Measurements from ENCODE around the gene VPS37C.

DNA sequence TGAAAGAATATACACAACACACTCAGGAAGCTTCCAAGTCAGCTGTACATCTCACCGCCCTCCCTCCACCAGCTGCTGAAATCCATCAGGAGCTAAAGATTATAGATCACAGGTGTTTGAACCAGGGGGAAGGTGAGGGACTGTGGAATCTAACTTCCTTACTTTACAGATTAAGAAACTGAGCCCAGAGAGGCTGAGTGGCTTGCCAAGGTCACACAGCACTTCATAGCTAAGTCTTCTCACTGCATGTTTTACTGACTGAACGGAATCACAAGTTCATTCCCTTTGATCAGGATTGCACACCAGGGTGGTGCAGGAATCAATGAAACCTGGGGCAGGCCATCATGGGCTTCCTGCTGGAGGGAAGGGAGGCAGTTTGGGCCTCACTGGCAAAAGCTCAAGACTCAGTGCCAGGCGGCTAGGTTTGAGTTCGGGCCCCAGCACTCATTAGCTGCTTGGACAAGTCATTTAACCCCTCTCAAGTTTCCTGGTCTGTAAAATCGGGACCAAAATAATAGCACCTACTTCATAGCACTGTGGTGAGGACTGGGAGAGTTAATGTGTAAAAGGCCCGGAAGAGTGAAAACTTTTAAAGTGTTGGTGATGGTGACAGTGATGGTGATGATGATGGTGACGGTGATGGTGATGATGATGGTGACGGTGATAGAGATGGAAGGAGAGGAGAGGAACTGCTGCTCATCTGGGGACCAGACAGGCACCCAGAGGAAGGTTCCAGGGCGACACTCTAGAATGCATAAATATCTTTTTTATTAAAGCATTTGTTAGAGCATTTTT is 50.8 kb downstream of the VPS37C start:
- TF ChIP-seq, protein P1, sequence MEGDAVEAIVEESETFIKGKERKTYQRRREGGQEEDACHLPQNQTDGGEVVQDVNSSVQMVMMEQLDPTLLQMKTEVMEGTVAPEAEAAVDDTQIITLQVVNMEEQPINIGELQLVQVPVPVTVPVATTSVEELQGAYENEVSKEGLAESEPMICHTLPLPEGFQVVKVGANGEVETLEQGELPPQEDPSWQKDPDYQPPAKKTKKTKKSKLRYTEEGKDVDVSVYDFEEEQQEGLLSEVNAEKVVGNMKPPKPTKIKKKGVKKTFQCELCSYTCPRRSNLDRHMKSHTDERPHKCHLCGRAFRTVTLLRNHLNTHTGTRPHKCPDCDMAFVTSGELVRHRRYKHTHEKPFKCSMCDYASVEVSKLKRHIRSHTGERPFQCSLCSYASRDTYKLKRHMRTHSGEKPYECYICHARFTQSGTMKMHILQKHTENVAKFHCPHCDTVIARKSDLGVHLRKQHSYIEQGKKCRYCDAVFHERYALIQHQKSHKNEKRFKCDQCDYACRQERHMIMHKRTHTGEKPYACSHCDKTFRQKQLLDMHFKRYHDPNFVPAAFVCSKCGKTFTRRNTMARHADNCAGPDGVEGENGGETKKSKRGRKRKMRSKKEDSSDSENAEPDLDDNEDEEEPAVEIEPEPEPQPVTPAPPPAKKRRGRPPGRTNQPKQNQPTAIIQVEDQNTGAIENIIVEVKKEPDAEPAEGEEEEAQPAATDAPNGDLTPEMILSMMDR (IDR thresholded peaks at IDR 0.05) = no peak
- TF ChIP-seq POLR2A (IDR thresholded peaks at IDR 0.05) = no peak

All from body of pancreas (tissue), 4 donors.